PFSK-1 (cell line): ENCODE measurements around the gene NFATC3.

ENCODE experiments used
- FOXP2 ChIP-seq: optimal IDR thresholded peaks from 2 replicates; pipeline ENCODE3; 2011; ENCODE audit warnings: borderline replicate concordance, control low read depth, inconsistent platforms; ENCODE audit not compliant: insufficient read depth; ENCODE audit errors: extremely low read length, extremely low read depth
- POLR2AphosphoS5 ChIP-seq: IDR thresholded peaks from 2 replicates; pipeline ENCODE4 v1.6.1; 2012; ENCODE audit warnings: low read depth, mild to moderate bottlenecking, control low read depth, low read length, moderate library complexity
- REST ChIP-seq, 2 experiments: IDR thresholded peaks; 2 replicates each; pipeline versions ENCODE4 v1.6.1 to v1.8.0; 2011 to 2012; ENCODE audit warnings: low read depth in 2 of 2, low read length in 2 of 2, control low read depth in 1 of 2, inconsistent platforms in 1 of 2, mild to moderate bottlenecking in 1 of 2, moderate library complexity in 1 of 2; ENCODE audit not compliant: insufficient read depth in 1 of 2
- SIN3A ChIP-seq: IDR thresholded peaks from 2 replicates; pipeline ENCODE4 v1.6.1; 2012; ENCODE audit warnings: mild to moderate bottlenecking, low read length, moderate library complexity, borderline replicate concordance; ENCODE audit not compliant: insufficient read depth
- TAF1 ChIP-seq: IDR thresholded peaks from 2 replicates; pipeline ENCODE4 v1.6.1; 2012; ENCODE audit warnings: low read length, control low read depth, borderline replicate concordance; ENCODE audit not compliant: insufficient read depth

NFATC3 gene

GRCh38 chr16:68234188-68235107 lies 149.3 kb downstream of the NFATC3 start:
- TF ChIP-seq REST (IDR thresholded peaks at IDR 0.05; ENCODE audit: insufficient read depth in 1 of 2, low read depth in 2 of 2, low read length in 2 of 2) = no peak
- TF ChIP-seq SIN3A = no peak
- TF ChIP-seq FOXP2 = no peak
- TF ChIP-seq TAF1 = no peak
- no peak for TF ChIP-seq POLR2AphosphoS5

- TF ChIP-seq TAF1 = no peak
- TF ChIP-seq SIN3A = no peak
- TF ChIP-seq REST (IDR thresholded peaks at IDR 0.05; ENCODE audit: insufficient read depth in 1 of 2, low read depth in 2 of 2, low read length in 2 of 2) = no peak
- TF ChIP-seq FOXP2 = no peak
- TF ChIP-seq POLR2AphosphoS5 = no peak
Measured at GRCh38 chr16:68235108-68235886, 150.1 kb downstream of the NFATC3 start.

GRCh38 chr16:68235887-68236136 lies 150.6 kb downstream of the NFATC3 start, which contains the start of gene ESRP2:
Gene ESRP2 (minus strand): TSS chr16:68236127. CDS start chr16:68236045, 82 bp downstream.
- TF ChIP-seq FOXP2 = no peak
- no peak for TF ChIP-seq REST (IDR thresholded peaks at IDR 0.05; ENCODE audit: insufficient read depth in 1 of 2, low read depth in 2 of 2, low read length in 2 of 2)
- no peak for TF ChIP-seq TAF1
- TF ChIP-seq SIN3A = no peak
- TF ChIP-seq POLR2AphosphoS5 = no peak

GRCh38 chr16:68236137-68236825 lies 151.1 kb downstream of the NFATC3 start:
- TF ChIP-seq REST (IDR thresholded peaks at IDR 0.05; ENCODE audit: insufficient read depth in 1 of 2, low read depth in 2 of 2, low read length in 2 of 2) = no peak
- TF ChIP-seq TAF1 = no peak
- no peak for TF ChIP-seq POLR2AphosphoS5
- no peak for TF ChIP-seq SIN3A
- TF ChIP-seq FOXP2 = no peak
